GM12878 (cell line): Measurements from ENCODE around the gene CD48. TPM values are rescaled to one million over a fixed set of nuclear protein-coding genes. Genes with fewer than 3 reads are reported as not detected.

ENCODE experiments used
- ATAC-seq: fragments of 200-7000 bp; cut with Tn5 transposase; 3 replicates; pipeline ENCODE4 v1.9.1; 2020; ENCODE audit warnings: mild to moderate bottlenecking, moderate library complexity
- BruUV-seq: library from RNA; stranded (reverse); fragments of 400-500 nt; replicated peaks from 2 replicates; lab custom pipeline; 2021; lab: Mats Ljungman, UMichigan
- CTCF ChIA-PET: fragments of 300-600 bp; sonication (Branson Sonifier 250); formaldehyde crosslinking; extraction: SDS; loops from one replicate; lab custom pipeline; 2021; ENCODE audit warnings: inconsistent platforms; lab: Yijun Ruan, JAX
- POLR2A ChIA-PET: fragments of 350-600 bp; formaldehyde crosslinking; extraction: SDS; loops from one replicate; lab custom pipeline; 2021; ENCODE audit warnings: inconsistent platforms; lab: Charles Lee
- RAD21 ChIA-PET: fragments of 300-600 bp; sonication (Branson Sonifier 250); formaldehyde crosslinking; loops from one replicate; lab custom pipeline; 2023; ENCODE audit warnings: antibody characterized with exemption; ENCODE audit not compliant: unreplicated experiment; lab: Charles Lee
- SMC1A ChIA-PET: fragments of 300-600 bp; sonication (Branson Sonifier 250); formaldehyde crosslinking; loops from one replicate; lab custom pipeline; 2023; ENCODE audit not compliant: unreplicated experiment, uncharacterized antibody; lab: Charles Lee
- DNase-seq: peaks from one replicate; pipeline ENCODE4 v3.0.0-alpha.2; 2011; ENCODE audit warnings: low read depth, low spot score
- FAIRE-seq: peaks from 3 replicates; lab custom pipeline; 2011; peaks lifted over from hg19 to GRCh38; lab: Jason Lieb, UNC
- H2AFZ ChIP-seq: 2 replicates; pipeline ENCODE4 v1.6.0; 2011; ENCODE audit warnings: low read depth, low read length, control low read depth; ENCODE audit not compliant: control insufficient read depth
- H3K27ac ChIP-seq: 2 replicates; pipeline ENCODE4 v1.5.1; 2011; ENCODE audit warnings: control low read depth; ENCODE audit not compliant: control insufficient read depth, insufficient read depth
- H3K27me3 ChIP-seq, 2 experiments: replicated peaks in 1 of 2; 2 replicates each; pipeline versions ENCODE4 v1.6.0 to v1.6.1; 2011; ENCODE audit warnings: low read length in 1 of 2; ENCODE audit not compliant: control insufficient read depth in 2 of 2, insufficient read depth in 2 of 2
- H3K36me3 ChIP-seq, 2 experiments: 2 replicates each; pipeline ENCODE4 v1.5.1; 2011; ENCODE audit warnings: low read length in 1 of 2; ENCODE audit not compliant: control insufficient read depth in 2 of 2, insufficient read depth in 2 of 2
- H3K4me1 ChIP-seq: 2 replicates; pipeline ENCODE4 v1.6.1; 2011; ENCODE audit warnings: mild to moderate bottlenecking, low read length, moderate library complexity, mixed read lengths; ENCODE audit not compliant: control insufficient read depth, insufficient read depth
- H3K4me2 ChIP-seq: 2 replicates; pipeline ENCODE4 v1.6.0; 2011; ENCODE audit warnings: control low read depth; ENCODE audit not compliant: control insufficient read depth, insufficient read depth
- H3K4me3 ChIP-seq: fragments of 200-600 bp; sonication (generic); 2 replicates; pipeline ENCODE4 v1.5.1; 2016
- H3K79me2 ChIP-seq: 2 replicates; pipeline ENCODE4 v1.6.0; 2011; ENCODE audit warnings: low read length; ENCODE audit not compliant: control insufficient read depth, insufficient read depth
- H3K9ac ChIP-seq: 2 replicates; pipeline ENCODE4 v1.8.0; 2011; ENCODE audit warnings: low read length, control low read depth, mixed read lengths; ENCODE audit not compliant: control insufficient read depth, insufficient read depth
- H3K9me3 ChIP-seq: replicated peaks from 3 replicates; pipeline ENCODE4 v1.5.1; 2011; ENCODE audit warnings: mild to moderate bottlenecking, low read length; ENCODE audit not compliant: control insufficient read depth, insufficient read depth
- H4K20me1 ChIP-seq: 2 replicates; pipeline ENCODE4 v1.6.0; 2011; ENCODE audit not compliant: control insufficient read depth, insufficient read depth
- ATF2 ChIP-seq: IDR thresholded peaks from 2 replicates; pipeline ENCODE4 v1.6.1; 2012; ENCODE audit warnings: low read length, inconsistent platforms
- BMI1 ChIP-seq: fragments of 450-650 bp; IDR thresholded peaks from 2 replicates; pipeline ENCODE4 v1.6.1; 2016; ENCODE audit warnings: mild to moderate bottlenecking, moderate library complexity, borderline replicate concordance
- BRCA1 ChIP-seq: IDR thresholded peaks from 2 replicates; pipeline ENCODE4 v1.6.1; 2011; ENCODE audit warnings: low read depth, low read length, improper control_type of control experiment
- E2F8 ChIP-seq: fragments of 450-650 bp; IDR thresholded peaks from 2 replicates; pipeline ENCODE4 v1.6.1; 2018; ENCODE audit warnings: mild to moderate bottlenecking, low read depth, moderate library complexity; ENCODE audit not compliant: partially characterized antibody
- HSF1 ChIP-seq: fragments of 150-350 bp; IDR thresholded peaks from 2 replicates; pipeline ENCODE4 v1.6.1; 2014; ENCODE audit warnings: mild to moderate bottlenecking, low read depth, low read length
- NR2F1 ChIP-seq: fragments of 450-650 bp; conservative IDR thresholded peaks from 2 replicates; pipeline ENCODE4 v1.6.1; 2017; ENCODE audit warnings: mild to moderate bottlenecking
- POU2F2 ChIP-seq: IDR thresholded peaks from 3 replicates; pipeline ENCODE4 v1.6.1; 2011; ENCODE audit warnings: low read depth, mild to moderate bottlenecking, low read length, borderline replicate concordance
- RAD21 ChIP-seq: IDR thresholded peaks from 2 replicates; pipeline ENCODE4 v1.6.1; 2011; ENCODE audit warnings: mild to moderate bottlenecking, low read depth, low read length, moderate library complexity; ENCODE audit not compliant: insufficient read depth
- SIN3A ChIP-seq: IDR thresholded peaks from 2 replicates; pipeline ENCODE4 v1.6.1; 2012; ENCODE audit warnings: low read depth, low read length, improper control_type of control experiment
- SREBF1 ChIP-seq: IDR thresholded peaks from 2 replicates; pipeline ENCODE4 v1.6.1; 2012; ENCODE audit warnings: mild to moderate bottlenecking, low read length
- STAT3 ChIP-seq: IDR thresholded peaks from 2 replicates; pipeline ENCODE4 v1.6.1; 2011; ENCODE audit warnings: low read depth, low read length, improper control_type of control experiment
- ZNF274 ChIP-seq: IDR thresholded peaks from one replicate; pipeline ENCODE4 v1.8.0; 2011; ENCODE audit not compliant: insufficient read length, insufficient read depth
- WGBS: methylation state at CpG from one replicate; pipeline ENCODE4 v1.1.6; 2016; ENCODE audit warnings: low lambda C conversion rate; ENCODE audit not compliant: insufficient replicate concordance, insufficient coverage; ENCODE audit errors: missing lambda C conversion rate; 5-methylcytosine and 5-hydroxymethylcytosine counted together
- in situ Hi-C: fragments of 300-500 bp; cut with MboI; formaldehyde crosslinking; loops from 9 replicates; pipeline ENCODE4 v1.14.3; 2018; ENCODE audit warnings: mixed read lengths
- intact Hi-C: fragments of 100-400 bp; cut with micrococcal nuclease; formaldehyde crosslinking; loops from one replicate; pipeline ENCODE4 v1.14.2; 2022; ENCODE audit not compliant: unreplicated experiment
- polyA plus RNA-seq, 11 experiments: library from polyadenylated mRNA; depleted of rRNA in 4 of 11; unstranded in 6 of 11; stranded (reverse) in 5 of 11; fragments of >200 nt; fragmentation: Nextera tagmentation in 4 of 11; fragmentation: Illumina TruSeq in 1 of 11; extraction: Ambion mirVana in 4 of 11; extraction: Trizol in 1 of 11; gene quantifications; 1 replicate in 1 of 11; 2 replicates in 10 of 11; pipeline versions ENCODE4 v1.2.1 to v1.2.3, GENCODE V29; 2011 to 2016; ENCODE audit warnings: inconsistent platforms in 2 of 11, missing spikeins in 2 of 11, low read depth in 1 of 11
- total RNA-seq, 4 experiments: library from RNA; depleted of rRNA in 3 of 4; stranded (reverse); fragments of >200 nt in 3 of 4; fragmentation: Illumina TruSeq in 1 of 4; extraction: Trizol in 1 of 4; gene quantifications; 2 replicates each; pipeline versions ENCODE4 v1.2.1 to v1.2.3, GENCODE V29; 2013 to 2021

The CD48 gene
- total and polyA plus RNA-seq, 10 of the 15 experiments (the other 5 are each of a cell fraction or from before 2014, with no cell fraction given), result 302 to 1,315 (median 430) TPM

GRCh38 chr1:160681066-160681890 lies 30.3 kb downstream of the CD48 start:
- SMC1A ChIA-PET, result interaction anchor here (0.6 to 7.6 kb wide), 16 partner anchors 9 to 271 kb away, joined by 3 to 79 read pairs (median 4); partner anchors contain the start of gene SLAMF1
- in situ Hi-C loops, result loop anchor here (5.0 kb wide), 2 partner anchors 86 to 271 kb away; partner anchors contain the start of gene ITLN2
- Histone ChIP-seq H3K9me3 (no peaks in the 10 kb centered on the region), H3K4me3 (no peak overlapping the region), H3K4me2 (no peak overlapping the region), H3K36me3 (peaks cover 54 to 76% of the 10 kb centered on the region in 2 experiments), H4K20me1 (peaks cover 3% of the 10 kb centered on the region), H3K79me2 (peaks cover 43% of the 10 kb centered on the region), H3K27me3 (no peaks in the 10 kb centered on the region), H3K9ac (no peak overlapping the region), H3K4me1 (peaks cover 38% of the 10 kb centered on the region), H3K27ac (peak overlapping the region; percentile 14; the same call in 1 of the 2 replicates), H2AFZ (no peak overlapping the region)
- intact Hi-C loops, result loop anchor here (1.0 kb wide), 2 partner anchors 45 to 87 kb away; no protein-coding TSS in a partner anchor
- FAIRE-seq (no peak), DNase-seq (no peak), ATAC-seq (peak; percentile 89)
- RAD21 ChIA-PET, result interaction anchor here (0.9 to 3.4 kb wide), 17 partner anchors 9 to 311 kb away, joined by 3 to 28 read pairs (median 5); partner anchors contain the start of gene SLAMF1
- TSS peak; percentile 5 for BruUV-seq
- CTCF ChIA-PET, result interaction anchor here (0.5 to 9.8 kb wide), 27 partner anchors 9 to 316 kb away, joined by 3 to 95 read pairs (median 6); partner anchors contain the start of genes CD48 and ITLN2
- 62% methylated on average over 10 of the region's 10 CpGs for WGBS
- POLR2A ChIA-PET, result interaction anchor here (0.5 to 1.7 kb wide), 7 partner anchors 9 to 87 kb away, joined by 3 to 9 read pairs (median 3); partner anchors contain the start of genes CD48 and SLAMF7
- TF ChIP-seq BMI1, result no peak
- peak; percentile 39 for TF ChIP-seq E2F8
- peak; percentile 92 for TF ChIP-seq NR2F1
- TF ChIP-seq BRCA1, result no peak
- TF ChIP-seq HSF1, result peak; percentile 53; the same call in 1 of the 2 replicates
- TF ChIP-seq RAD21, result peak; percentile 91
- 0 out of 2 replicates have a peak, but pooled peaks have one; percentile 38 for TF ChIP-seq SIN3A
- TF ChIP-seq ATF2, result 0 out of 2 replicates have a peak, but pooled peaks have one; percentile 39
- TF ChIP-seq POU2F2, result peak; percentile 83; the same call in 1 of the 3 replicates
- TF ChIP-seq ZNF274, result no peak
- TF ChIP-seq STAT3, result no peak
- no peak for TF ChIP-seq SREBF1
